NCI-H2227 (cell line): ENCODE data around the gene SGMS1.
"Not testable (repeated sequence)": the region's sequence is repeated elsewhere in the genome, so short reads cannot be mapped to it uniquely, and the experiment has no call there.

Source experiments
- DNase-seq: peaks from one replicate; lab custom pipeline; 2025; ENCODE audit not compliant: unreplicated experiment; lab: John Stamatoyannopoulos, UW

Gene SGMS1

DNA sequence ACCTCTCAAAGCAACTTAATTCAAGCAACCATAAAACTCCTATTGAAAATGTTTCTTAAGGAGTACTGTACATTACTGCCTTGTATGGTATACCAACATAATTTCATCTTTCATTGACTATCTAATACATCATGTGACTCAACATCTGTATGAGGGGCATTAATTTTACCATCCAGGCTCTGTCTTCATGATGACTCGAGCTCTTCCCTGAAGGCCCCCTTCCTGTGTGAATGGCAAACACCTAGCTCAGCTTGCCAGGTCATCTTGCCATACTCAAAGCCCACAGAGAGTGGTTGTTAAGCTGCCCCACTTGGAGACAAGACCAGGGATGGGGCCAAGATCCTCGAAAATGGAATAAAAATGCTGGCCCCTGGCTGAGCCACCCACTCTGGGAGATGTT is 82.4 kb downstream of the SGMS1 start:
- no peak for DNase-seq

GRCh38 chr10:50540826-50541122 is 83.0 kb downstream of the SGMS1 start:
- no peak for DNase-seq

- no peak for DNase-seq
Observed at GRCh38 chr10:50540069-50540825, 83.5 kb downstream of the SGMS1 start.

- no peak for DNase-seq
Observed at GRCh38 chr10:50538555-50539398, 85.0 kb downstream of the SGMS1 start.

GRCh38 chr10:50536617-50537240 is 87.0 kb downstream of the SGMS1 start:
- no peak for DNase-seq

GRCh38 chr10:50534748-50535376 is 88.9 kb downstream of the SGMS1 start:
- DNase-seq, result not testable (repeated sequence)

DNA sequence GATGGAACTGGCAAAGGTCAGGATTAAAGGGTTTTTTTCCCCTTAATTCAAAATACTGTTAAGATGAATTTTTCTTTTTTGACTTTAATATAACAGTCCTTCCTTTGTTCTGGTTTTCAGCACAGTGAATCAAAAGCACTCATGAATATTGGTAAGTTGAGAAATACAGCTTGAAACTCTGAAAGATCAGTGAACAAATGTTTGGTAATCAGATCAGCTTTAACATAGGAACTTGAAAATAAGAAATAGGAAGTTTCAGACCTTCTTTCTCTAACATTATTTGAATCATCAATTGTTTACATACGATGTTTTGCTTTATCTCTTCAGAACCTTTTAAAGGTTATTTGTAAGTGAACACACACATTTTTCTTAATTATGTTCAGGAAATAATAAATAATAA is 90.5 kb downstream of the SGMS1 start:
- DNase-seq, result no peak

DNA sequence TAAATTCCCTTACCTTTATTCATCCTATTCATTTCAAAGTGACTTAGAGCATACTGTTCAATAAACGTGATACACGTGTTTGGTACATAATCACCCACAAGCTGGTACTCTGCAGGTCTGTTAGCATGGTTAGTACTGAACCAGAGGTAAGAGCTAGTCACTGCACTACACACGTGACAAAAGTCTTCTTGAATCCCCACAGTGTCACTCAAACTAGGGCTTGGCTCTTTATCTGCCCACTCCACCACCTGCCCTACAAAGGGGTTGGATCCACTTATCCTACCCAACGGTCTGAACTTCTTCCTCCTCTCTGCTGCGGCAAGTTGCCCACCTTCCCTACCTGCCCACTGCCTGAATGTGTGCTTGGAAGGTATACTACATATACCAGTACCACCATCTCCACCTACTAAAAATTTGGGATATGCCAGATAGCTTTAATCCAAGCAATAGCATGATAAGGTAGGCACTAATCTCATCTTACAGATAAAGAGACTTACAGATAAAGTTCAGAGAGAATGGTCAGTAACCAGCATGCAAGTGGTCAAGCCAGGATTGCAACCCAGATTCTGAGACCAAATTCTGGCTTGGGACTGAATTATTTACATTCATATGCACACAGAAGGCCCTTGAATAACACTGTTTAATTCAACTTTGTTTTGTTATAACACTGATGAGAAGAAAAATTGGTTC is 92.2 kb downstream of the SGMS1 start:
- no peak for DNase-seq

DNA sequence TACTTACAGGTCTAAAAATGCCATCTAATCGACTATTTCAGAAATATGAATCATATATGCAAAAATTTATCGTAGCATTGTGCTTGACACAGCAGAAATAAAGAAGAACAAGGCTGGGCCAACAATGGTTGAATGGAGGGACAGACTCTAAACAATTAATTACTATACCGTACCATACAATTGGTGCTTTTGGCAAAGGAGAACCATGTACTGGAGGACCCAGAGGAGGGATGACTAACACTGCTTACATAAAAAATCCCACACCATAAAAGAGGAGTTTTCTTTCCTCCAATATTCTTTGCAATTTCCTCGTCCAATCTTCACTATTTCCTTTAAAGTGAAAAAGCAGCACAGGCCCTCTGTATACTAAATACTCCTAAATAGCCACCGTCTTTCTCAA is 94.1 kb downstream of the SGMS1 start:
- no peak for DNase-seq

DNA sequence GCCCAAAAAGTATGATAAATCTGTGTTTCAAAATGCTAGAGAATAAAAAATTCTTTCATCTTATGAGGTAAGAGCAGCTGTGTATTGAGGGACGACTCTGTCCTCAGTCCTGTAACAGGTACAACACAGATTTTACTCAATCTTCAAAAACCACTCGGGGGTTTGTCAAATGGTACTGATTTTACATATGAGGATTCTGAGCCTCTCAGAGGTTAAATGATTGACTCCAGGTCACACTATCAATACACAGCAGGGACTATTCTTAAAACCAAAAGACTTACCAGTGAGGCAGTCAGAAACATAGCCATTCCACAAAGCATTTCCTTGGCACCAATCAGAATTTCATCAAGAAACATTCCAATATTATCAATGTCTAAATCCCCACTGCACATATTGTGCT is 95.5 kb downstream of the SGMS1 start:
- no peak for DNase-seq

DNA sequence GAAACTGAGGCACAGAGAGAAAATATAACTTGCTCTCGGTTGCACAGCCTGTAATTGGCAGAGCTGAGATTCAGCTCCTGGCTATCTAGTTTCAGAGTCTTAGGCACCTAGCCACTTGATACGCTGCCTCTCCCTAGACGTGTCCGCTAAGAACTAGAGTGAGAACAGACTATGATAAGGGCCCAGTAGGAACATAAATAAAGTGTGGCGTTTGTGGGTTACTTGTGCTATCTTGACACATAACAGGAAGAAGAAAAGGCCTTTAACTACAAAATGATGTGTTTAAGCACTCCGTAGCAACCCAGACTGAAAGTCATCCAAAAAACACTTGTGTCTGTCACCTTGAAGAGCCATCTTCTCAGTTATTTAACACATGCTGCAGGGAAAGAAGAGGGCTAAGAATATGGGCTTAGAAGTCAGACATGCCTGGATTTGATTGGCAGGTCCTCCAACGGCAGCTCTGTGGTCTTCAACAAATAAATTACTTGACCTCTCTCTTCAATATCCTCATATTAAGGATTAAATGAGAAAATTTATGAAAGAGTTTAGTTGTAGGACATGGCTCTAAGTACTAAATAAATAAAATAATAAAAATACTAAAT is 96.2 kb downstream of the SGMS1 start:
- no peak for DNase-seq

DNA sequence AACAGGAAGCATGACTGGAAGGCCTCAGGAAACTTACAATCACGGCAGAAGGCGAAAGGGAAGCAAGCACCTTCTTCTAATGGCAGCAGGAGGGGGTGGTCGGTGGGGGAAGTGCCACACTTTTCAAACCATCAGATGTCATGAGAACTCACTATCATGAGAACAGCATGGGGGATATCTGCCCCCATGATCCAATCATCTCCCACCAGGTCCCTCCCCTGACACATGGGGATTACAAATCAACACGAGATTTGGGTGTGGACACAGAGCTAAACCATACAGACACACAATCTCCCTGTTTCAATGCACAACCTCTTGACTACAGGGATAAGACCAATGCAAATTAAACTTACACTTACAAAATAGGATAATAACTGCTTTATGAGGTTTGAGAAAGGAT is 97.6 kb downstream of the SGMS1 start:
- no peak for DNase-seq

DNA sequence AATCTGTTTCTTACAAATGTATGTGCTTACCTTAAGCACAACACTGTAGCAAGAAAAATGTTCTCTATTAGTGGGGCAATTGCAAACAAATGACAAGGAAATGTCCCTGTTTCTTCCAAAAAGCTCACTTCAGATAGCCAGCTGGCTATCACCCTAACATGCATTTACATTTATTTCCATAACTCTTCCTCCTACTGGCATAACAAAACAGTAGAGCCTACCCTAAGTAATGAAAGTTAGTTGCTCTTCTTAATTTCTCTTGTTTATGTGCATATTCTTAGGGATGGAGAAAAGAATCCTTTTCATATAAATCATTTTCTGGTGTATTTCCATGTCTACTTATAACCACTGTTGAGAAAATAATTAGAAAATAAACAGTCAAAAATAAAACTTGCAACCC is 100.4 kb downstream of the SGMS1 start:
- no peak for DNase-seq

GRCh38 chr10:50522908-50523307 is 100.8 kb downstream of the SGMS1 start:
- no peak for DNase-seq

DNA sequence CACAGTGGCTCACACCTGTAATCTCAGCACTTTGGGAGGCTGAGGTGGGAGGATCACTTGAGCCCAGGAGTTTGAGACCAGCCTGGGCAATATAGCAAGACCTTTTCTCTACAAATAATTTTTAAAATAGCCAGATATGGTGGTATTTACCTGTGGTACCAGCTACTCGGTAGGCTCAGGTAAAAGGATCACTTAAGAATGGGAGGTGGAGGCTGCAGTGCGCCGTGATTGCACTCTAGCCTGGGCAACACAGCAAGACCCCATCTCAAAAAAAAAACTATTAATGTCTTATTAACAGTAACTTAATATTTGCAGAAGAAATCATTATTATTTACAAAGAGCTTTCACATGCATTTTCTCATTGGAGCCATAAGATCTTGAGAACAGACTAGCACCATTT is 103.6 kb downstream of the SGMS1 start:
- DNase-seq, result no peak

DNA sequence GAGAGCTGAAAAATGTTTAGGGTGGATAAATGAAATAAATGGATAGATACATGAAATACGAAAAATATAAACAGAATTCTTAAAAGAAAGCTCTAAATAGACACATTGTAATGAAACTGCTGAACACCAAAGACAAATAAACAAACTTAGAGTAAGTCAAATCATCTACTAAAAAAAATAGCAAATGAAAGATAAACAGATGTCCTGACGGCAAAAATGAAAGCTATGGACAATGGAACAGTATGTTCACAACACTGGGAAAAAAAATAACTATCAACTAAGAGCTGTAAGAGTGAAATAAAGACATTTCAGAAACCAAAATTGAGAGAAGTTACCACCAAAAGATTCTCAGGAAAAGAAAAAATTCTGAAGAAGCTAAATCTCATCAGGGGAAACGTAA is 106.1 kb downstream of the SGMS1 start:
- DNase-seq, result no peak

DNA sequence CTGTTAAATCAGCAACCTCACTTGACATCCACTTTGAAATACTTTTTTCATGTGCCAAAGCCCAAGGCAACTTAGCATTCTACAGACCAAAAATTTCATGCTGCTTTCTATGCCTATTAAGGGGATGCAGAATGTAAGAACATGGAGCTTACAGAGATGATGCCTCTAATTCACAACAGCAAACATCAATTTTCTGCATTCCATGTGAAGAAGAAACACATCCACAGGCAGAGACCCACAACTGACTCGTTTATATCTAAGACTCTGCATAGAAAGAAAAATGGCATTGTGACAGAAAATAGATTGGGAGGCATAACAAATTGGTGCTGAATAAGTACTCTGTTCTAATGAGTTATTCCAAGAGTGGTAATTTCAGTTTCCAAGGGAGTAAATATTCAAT is 107.6 kb downstream of the SGMS1 start:
- no peak for DNase-seq

- no peak for DNase-seq
Observed at GRCh38 chr10:50515420-50515819, 108.3 kb downstream of the SGMS1 start.

DNA sequence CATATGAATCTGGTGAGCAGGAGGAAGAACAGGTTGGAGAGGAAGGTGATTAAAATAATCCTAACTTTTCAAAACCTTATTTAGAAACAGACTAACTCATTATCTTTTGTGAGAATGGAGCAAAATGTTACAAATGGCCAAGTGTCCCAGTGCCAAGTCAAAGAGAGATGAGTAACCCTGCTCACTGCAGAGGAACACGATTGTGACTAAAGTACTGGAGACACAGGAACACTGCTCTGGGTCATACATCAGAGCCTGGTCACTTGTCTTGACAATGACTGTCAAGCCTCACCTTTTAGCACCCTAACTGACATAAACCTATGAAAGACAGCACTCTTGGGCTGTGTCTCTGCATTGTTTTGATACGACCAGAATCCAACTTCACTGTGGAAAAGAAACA is 108.8 kb downstream of the SGMS1 start:
- no peak for DNase-seq

- DNase-seq, result no peak
Observed at GRCh38 chr10:50513956-50514355, 109.8 kb downstream of the SGMS1 start.
